IPS DF 6.9 (cell line): ENCODE measurements around the gene HHEX.

Experiments used
- DNase-seq: peaks from one replicate; pipeline ENCODE4 v3.0.0-alpha.2; 2013; ENCODE audit warnings: low read depth, low spot score
- H3K27ac ChIP-seq: one replicate; pipeline ENCODE4 v1.5.1; 2013; ENCODE audit warnings: low read length, control low read depth
- H3K27me3 ChIP-seq: 2 replicates; pipeline ENCODE4 v1.6.1; 2013; ENCODE audit warnings: mild to moderate bottlenecking, low read length; ENCODE audit not compliant: control insufficient read depth, insufficient read depth
- H3K36me3 ChIP-seq: 2 replicates; pipeline ENCODE4 v1.6.1; 2013; ENCODE audit warnings: low read length; ENCODE audit not compliant: control insufficient read depth, insufficient read depth
- H3K4me1 ChIP-seq: 2 replicates; pipeline ENCODE4 v1.6.1; 2013; ENCODE audit warnings: low read length; ENCODE audit not compliant: control insufficient read depth, insufficient read depth
- H3K4me3 ChIP-seq: 2 replicates; pipeline ENCODE4 v1.5.1; 2013; ENCODE audit warnings: mild to moderate bottlenecking, low read length
- H3K9me3 ChIP-seq: 2 replicates; pipeline ENCODE4 v1.6.1; 2013; ENCODE audit warnings: low read length, inconsistent platforms; ENCODE audit not compliant: control insufficient read depth, insufficient read depth
- WGBS: extraction: QIAGEN DNeasy Blood & Tissue Kit; methylation state at CpG from one replicate; pipeline ENCODE4 v1.1.7; 2013; ENCODE audit warnings: mixed read lengths, missing lambda C conversion rate; ENCODE audit not compliant: insufficient read length, insufficient coverage; 5-methylcytosine and 5-hydroxymethylcytosine counted together

Gene HHEX

DNA sequence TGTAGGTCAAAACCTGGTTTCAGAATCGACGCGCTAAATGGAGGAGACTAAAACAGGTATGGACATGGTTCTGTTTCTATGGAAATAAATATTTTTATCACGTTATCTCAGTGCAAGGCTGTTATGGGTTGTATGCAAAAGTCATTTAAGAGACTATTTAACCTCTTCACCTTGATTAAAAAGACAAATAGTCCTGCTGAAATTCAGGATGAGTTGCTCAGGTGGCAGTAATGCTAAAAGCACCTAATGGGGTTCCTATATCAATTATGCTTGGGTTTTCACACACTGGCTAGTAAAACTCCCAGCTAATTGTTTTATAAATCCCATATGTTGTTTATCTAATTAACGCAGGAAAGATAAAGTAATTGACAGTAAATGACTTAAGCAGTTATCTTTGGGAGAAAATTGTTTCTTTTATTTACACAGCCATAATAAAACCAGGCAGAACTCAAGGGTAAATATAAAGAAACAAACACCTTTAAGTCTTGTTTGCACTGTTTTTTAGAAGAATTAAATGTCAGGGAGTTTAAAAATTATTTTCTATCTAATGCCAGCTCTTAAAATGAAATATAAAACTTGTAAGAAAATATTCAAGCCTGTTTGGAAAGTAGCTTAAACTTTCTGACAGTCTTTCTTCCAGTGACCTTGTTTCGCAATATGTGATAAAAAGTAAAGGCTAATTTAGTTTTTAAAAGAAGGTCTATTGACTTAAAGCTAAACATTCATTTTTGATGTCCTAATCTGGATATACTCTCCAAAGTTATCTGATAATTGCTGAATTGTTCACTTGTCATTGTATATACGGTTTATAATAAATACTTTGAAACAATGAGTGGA is 3.2 kb downstream of the HHEX start:
- H3K4me1 ChIP-seq: peaks cover 3% of the 10 kb centered on the region
- H3K9me3 ChIP-seq: no peaks in the 10 kb centered on the region
- WGBS: no CpG with 5 or more reads among the region's 7 CpGs
- DNase-seq: no peak
- peaks cover 52% of the 10 kb centered on the region for H3K27me3 ChIP-seq
- H3K27ac ChIP-seq: no peak overlapping the region
- H3K4me3 ChIP-seq: no peak overlapping the region; the same call in 1 of the 2 replicates
- no peaks in the 10 kb centered on the region for H3K36me3 ChIP-seq

DNA sequence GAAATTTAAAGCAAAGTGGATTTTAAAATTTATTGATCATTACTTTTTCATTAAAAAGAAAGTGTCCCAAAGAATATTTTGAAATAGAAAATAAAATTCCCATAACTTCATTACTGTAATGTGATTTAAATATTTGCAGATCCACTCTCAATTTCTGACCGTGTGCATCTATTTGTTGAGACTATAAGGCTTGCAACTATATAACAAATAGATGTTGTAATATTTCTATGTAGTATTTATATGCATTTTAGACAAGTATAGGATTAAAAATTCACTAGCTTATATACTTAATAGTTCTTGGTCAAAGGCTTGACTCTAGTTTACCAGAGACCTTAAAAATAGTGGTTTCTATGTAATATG is 3.8 kb downstream of the HHEX start:
- H3K4me3 ChIP-seq: no peak overlapping the region
- DNase-seq: no peak
- peaks cover 46% of the 10 kb centered on the region for H3K27me3 ChIP-seq
- H3K4me1 ChIP-seq: peaks cover 3% of the 10 kb centered on the region
- H3K27ac ChIP-seq: no peak overlapping the region
- no CpG with 5 or more reads among the region's 1 CpG for WGBS
- no peaks in the 10 kb centered on the region for H3K36me3 ChIP-seq
- no peaks in the 10 kb centered on the region for H3K9me3 ChIP-seq

DNA sequence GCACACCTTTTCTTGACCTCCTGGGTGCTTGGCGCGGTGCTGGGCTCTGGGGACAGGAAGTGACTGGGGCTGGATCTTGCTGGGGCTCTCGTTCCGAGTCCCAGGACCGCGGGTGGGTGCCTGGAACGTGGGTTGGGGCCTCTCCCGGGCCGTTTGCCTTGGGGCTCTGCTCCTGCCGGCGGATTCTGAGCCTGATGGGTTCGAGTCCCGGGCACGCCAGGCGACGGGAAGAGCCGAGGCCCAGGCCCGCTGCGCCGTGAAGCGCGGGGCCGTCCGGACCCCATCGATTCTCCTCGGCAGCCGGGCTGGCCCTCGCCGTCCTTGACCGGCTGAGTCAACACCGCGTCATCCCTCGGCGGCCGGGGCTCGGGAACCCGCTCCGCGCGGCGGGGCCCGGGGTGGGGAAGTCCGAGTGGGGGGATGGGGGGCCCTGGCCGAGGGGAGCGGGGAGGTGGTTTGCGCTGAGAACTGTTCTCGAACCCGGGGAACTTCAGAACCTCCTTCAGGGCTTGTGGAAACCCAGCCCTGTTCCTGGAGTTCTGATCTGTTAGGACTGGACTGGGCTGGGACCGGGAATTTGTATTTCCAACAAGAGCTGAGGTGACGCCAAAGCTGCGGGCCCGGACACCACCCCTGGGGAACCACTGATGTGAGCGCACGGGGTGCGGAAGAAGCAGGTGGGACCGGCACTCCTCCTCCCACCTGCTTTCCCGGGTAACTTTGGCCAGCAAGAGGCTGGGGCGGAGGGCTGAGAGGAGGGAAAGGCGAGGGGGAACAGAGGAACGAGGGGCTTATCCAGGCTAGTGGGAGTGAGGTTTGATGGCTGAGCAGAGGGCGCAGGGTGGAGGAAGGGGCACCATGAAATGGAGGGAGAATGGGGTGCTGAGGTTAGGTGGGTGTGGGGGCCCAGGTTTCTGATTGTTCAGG is 6.2 kb downstream of the HHEX start:
- WGBS: no CpG with 5 or more reads among the region's 61 CpGs
- Histone ChIP-seq H3K4me1 (peaks cover 3% of the 10 kb centered on the region; the same call in 1 of the 2 replicates), H3K4me3 (peak overlapping the region; percentile 37; the same call in 1 of the 2 replicates), H3K9me3 (no peaks in the 10 kb centered on the region), H3K27ac (no peak overlapping the region), H3K36me3 (no peaks in the 10 kb centered on the region), H3K27me3 (peaks cover 29% of the 10 kb centered on the region)
- peak; percentile 5 for DNase-seq

DNA sequence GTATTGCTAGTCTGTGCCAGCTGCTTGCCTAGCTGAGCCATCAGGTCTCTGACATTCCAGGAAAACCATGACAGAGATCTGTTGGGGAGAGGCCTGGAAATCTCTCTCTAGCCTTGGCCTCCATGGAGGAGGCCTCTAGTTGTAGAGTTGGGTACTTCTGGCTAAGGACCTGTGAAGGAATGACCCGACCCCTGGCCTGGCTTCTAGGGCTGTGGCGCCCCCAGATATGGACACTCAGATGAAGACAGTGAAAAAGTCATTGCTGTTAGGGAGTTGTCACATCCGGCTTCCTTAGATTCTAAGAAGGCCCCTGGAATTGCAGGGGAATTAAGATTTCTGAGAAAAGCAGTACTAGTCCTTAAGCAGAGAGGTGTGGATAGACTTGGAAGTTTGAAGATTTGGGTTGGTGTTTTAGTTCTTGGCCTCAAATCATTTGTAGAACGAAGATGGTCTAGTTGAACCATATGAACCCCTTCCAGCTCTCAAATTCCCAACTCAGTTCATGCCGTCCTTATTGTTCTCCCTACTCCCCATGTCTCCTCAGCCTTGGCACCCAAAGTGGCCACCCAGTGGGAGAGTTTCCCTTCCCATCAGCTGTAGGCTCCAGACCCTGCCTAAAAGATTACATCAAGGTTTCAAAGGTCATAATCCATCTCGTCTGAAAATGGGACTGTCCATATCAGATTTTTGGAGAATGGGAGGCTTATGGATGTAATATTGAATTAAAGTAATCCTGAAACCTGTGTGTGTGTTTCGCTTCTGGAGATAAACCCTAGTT is 7.0 kb downstream of the HHEX start:
- DNase-seq: peak; percentile 0
- Histone ChIP-seq H3K27ac (no peak overlapping the region), H3K4me1 (peaks cover 3% of the 10 kb centered on the region; the same call in 1 of the 2 replicates), H3K9me3 (no peaks in the 10 kb centered on the region), H3K36me3 (no peaks in the 10 kb centered on the region), H3K27me3 (peaks cover 28% of the 10 kb centered on the region), H3K4me3 (no peak overlapping the region)
- no CpG with 5 or more reads among the region's 7 CpGs for WGBS

DNA sequence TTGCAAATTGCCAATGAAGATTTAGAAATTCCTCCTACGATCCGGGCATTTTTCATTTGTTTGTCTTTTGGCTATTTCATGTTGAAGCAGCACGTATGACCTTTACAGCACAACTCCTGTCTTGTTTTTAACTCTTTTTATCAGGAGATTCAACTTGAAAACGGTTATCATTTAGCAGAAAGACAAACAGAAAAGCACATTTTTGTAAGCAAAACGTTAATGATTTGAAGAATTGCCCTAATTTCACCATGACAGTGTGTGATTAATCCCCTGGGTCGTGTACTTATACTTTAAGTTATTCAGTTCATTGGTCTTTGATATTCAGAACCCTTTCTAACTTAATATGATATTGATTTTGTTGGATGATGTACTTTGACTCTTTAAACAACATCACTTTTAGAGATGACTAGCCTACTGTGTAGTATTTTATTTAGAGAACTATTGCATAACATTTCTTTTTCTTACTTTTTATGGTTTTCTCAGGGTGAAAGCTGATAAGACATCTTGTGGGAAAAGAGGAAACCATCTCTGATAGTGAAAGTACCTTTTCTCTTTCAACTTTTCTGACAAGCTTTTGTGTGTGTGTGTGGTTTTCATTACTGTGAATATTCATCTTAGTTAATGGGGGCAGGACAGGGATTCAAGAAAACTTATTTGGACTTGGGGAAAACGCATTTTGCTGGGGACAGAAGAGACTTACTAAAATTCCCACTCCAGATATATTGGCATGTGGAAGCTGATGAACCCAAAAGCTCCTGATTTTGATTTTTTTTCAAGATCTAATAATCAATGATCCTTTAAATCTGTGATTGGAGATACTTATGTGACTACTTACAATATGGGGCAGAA is 8.1 kb downstream of the HHEX start:
- Histone ChIP-seq H3K27me3 (peaks cover 25% of the 10 kb centered on the region), H3K9me3 (no peaks in the 10 kb centered on the region), H3K36me3 (no peaks in the 10 kb centered on the region), H3K4me1 (no peaks in the 10 kb centered on the region), H3K27ac (no peak overlapping the region), H3K4me3 (no peak overlapping the region)
- DNase-seq: no peak
- WGBS: no CpG with 5 or more reads among the region's 7 CpGs

DNA sequence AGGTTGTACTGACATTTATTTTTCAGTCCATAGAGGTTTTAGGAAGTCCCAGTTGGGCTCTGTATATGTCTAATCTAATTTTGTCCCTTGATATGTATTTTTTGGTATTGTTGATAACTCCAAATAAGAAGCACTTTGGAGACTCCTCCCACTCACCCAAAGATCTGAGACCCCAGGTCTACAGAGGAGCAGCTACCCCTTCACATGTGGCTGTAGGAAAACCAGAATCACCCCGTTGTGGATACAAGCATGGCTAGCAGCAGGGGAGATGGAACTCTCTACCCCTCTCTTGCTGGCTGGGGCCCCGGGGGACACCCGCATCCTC is 9.4 kb downstream of the HHEX start:
- Histone ChIP-seq H3K9me3 (no peaks in the 10 kb centered on the region), H3K4me3 (peak overlapping the region; percentile 46; the same call in 1 of the 2 replicates), H3K36me3 (no peaks in the 10 kb centered on the region), H3K27ac (no peak overlapping the region), H3K4me1 (no peaks in the 10 kb centered on the region), H3K27me3 (peaks cover 25% of the 10 kb centered on the region)
- no CpG with 5 or more reads among the region's 3 CpGs for WGBS
- no peak for DNase-seq

DNA sequence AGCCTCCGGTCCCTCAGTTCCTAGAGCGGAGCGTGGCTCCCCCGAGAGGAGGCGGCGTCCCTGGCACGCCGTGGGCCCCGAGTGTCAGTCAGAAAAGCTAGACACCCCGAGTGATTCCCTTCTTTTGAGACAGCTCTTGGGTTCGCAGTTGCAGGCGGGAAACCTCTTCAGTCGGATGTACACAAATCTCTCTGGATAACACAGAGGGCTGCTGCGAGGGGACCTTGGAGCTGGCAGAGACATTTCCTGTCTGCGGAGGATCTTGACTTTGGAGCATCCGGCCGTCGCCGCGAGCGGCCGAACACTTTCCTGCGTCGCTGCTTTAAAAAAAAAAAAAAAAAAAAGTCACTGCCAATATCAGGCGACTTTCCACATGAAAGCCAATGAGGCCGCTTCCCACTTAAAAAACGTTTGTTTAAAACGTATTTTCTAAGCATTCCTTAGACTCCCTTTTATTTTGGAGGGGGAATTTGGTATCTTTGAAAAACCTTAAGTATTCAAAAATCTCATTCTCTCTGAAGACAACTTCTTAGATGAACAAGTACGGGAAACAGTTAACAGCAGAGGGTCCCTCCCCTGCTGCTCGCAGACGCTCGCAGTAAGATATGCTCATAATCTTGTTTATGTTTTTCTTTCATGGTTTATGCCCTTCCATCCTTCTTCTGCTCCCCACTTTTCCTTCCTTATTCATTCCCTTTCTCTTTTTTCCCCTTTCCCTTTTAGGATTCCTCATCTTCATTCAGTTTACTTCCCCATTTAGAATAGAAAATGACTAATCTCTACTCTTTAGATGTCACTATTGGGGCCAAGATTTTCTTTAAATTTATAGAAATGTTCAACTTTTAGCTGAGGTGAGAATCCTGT is 10.0 kb downstream of the HHEX start:
- WGBS: no CpG with 5 or more reads among the region's 32 CpGs
- peak overlapping the region; percentile 46; the same call in 1 of the 2 replicates for H3K4me3 ChIP-seq
- DNase-seq: peak; percentile 31
- H3K36me3 ChIP-seq: no peaks in the 10 kb centered on the region
- no peaks in the 10 kb centered on the region for H3K4me1 ChIP-seq
- H3K27ac ChIP-seq: no peak overlapping the region
- H3K9me3 ChIP-seq: no peaks in the 10 kb centered on the region
- peaks cover 22% of the 10 kb centered on the region for H3K27me3 ChIP-seq

DNA sequence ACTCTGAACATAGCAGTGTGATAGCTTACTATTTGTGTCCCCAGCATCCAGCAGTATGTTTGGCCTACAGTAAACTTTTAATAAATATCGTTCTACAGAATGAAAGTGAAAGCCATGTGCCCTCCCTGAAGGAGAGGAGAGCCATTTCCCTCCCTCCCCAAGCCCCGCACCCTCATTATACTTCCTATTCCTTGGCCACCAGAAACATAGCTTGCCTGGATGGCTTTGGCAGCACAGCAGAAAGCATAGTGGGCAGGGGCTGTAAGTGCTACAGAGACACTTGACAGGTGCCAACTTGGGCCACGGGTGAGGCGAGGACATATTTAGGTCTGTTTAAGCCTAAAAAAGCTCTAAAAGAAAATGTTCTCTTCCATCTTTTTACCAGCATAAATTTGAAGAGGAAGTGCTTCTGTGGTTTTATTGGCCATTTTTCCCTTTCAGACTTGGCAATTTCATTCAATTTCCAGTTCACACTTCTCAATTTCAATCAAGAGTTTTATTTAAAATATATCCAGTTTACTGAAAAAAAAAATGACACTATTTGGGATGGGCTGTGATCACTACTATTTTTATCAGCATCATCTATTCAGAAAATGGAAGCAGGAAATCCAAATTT is 12.7 kb downstream of the HHEX start:
- Histone ChIP-seq H3K27ac (no peak overlapping the region), H3K4me1 (no peaks in the 10 kb centered on the region), H3K36me3 (no peaks in the 10 kb centered on the region), H3K4me3 (no peak overlapping the region), H3K27me3 (peaks cover 2% of the 10 kb centered on the region; the same call in 1 of the 2 replicates), H3K9me3 (no peaks in the 10 kb centered on the region)
- no peak for DNase-seq
- no CpG with 5 or more reads among the region's 4 CpGs for WGBS
